DLD1 (cell line): ENCODE measurements around the gene ARHGAP26.
"Not testable (repeated sequence)": the region's sequence is repeated elsewhere in the genome, so short reads cannot be mapped to it uniquely, and the experiment has no call there.

Source experiments
- in situ Hi-C: cut with HindIII; loops from 2 replicates; pipeline ENCODE4 v1.10.0; 2017; ENCODE audit warnings: low sequenced_read_pairs

The ARHGAP26 gene

DNA sequence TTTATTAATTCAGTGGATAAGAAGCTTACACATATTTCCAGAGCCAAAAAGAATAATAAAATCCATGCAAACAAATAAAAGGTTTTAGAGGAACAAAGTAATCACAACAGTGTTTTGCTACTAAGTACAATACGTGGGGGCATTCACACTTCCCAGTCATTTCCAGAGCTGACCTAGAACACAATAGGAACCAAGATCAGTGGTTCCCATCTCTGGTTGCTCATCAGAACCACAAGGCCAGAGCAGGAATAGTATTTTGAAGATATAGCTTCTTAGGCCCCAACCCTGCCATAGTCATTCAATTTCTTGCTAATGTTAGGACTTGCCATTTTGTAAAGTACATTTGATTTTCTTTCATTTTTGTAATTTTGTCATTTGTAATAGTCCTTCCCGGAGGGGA lies 417.9 kb downstream of the ARHGAP26 start:
- in situ Hi-C loops = no loop called here

DNA sequence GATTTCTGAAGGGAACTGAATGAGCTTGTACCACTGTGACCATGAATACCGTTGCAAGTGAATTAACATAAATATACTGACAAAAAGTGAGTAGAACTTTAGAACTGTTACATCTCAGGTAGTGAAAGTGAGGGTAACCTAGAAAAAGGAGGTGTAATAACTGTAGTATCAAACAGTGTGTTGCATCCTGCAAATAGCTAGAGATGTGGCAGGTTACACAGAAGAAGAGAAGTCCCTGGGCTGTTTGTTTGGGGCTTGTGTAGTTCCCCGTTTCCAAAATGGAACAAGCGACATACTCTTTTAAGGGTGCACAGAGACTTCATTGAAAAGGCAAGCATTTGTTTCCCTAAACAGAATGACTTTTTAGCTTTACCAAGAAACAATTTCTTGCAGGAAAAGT lies 418.5 kb downstream of the ARHGAP26 start:
- in situ Hi-C loops = no loop called here

DNA sequence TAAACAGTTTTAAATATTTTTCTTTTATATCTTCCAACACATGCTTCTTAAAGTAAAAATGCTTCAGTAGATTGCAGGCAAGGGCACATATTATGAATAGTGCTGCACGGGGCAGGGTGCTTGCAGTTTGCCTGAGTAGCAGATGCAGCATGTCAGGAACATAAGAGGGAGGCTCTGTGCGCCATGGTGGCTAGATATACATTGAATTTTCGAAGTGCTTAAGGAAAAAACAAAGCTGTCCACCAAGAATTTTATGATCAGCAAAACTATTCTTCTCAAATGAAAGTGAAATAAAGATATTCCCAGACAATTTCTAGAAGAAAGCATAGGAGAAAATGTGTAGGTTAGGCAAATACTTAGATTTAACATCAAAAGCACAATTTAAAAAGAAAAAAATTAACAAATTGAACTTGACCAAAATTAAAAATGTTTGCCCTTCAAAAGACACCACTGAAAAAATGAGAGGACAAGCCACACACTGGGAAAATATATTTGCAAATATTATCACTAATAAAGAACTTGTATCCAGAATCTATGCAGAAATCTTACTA lies 420.2 kb downstream of the ARHGAP26 start:
- in situ Hi-C loops = no loop called here

DNA sequence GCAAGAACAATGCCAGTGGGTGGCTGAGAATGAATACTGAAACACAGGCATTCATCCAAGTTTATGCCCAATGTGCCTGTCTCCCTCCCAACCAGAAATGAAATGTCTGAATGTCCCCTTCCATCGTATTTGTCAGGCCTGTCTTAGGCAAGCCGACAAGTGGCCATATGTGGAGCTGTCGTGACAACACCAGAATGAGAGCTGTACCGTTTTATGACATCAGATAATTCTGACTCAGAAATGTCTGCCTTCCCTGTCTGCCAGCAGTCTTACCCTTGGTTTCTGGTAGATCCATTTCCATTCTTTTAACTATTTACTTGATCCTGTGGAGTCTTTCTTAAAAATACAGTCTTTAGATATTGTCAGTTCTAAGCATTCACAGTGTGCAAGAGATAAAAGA lies 421.5 kb downstream of the ARHGAP26 start:
- in situ Hi-C loops = no loop called here

DNA sequence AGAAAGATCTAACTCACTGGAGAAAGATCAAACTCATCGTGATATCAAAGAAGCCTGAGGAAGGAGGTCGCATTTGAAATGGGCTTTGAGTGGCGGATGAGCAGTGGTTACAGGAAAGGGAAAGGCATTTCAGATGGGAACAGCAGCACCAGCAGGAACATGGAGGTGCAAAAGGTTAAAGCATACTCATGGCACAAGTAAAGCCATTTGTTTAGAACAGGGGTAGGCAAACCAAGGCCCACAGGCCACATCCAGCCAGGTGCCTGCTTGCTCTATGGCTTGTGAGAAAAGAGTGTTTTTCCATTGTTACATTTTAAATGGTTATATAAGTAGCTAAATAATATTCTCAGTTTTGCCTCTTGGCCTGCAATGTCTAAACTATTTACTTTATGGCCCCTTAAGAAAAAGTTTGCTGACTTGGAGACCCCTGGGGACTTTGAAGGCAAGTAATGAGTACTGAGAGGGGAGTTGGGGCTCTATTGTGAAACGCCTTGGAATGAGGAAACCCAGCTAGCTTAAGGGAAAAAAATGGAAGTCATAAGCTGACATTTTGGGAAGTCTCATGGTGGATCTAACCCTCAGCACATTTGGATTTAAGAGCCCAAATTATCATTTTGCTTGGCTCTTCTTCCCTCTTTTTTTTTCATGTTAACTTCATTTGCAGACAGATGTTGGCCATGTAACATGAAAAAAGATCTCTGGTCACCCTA lies 422.2 kb downstream of the ARHGAP26 start:
- in situ Hi-C loops = no loop called here

DNA sequence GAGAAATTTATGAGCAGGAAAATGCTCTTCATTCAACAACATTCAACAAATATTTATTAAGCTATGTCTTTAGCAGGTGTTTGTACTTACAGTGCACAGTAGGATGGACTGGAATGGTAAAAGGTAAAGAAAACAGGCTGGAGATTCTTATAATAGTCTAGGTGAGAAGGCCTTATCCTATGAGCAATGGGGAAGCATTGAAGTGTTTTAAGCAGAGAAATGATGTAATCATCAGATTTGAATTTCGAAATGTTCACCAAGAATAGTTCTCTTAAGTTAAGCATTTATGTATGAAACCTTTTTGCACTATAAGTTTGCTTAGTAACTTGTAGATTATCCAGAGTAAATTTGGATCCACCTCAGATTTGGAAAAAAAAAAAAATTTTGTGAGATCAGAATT lies 424.0 kb downstream of the ARHGAP26 start:
- in situ Hi-C loops = no loop called here

DNA sequence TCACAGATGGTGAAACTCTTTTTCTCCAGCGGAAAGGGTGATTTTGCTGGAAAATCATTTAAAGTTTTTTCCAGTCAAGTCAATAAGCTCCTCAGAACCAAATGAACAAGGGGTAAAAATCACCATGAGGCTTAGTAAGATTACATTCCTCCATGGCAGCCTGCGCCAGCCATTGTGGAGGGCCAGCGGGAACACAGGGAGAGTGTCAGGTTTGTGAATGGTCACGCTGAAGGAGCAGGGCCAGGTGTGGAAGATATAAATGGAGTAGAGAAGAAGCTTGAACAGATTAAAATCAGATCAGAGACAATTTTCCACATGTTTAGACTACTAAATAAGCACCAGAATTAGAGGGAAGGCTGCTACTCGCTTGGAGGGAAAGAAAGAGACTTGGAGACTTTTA lies 424.5 kb downstream of the ARHGAP26 start:
- in situ Hi-C loops = no loop called here

DNA sequence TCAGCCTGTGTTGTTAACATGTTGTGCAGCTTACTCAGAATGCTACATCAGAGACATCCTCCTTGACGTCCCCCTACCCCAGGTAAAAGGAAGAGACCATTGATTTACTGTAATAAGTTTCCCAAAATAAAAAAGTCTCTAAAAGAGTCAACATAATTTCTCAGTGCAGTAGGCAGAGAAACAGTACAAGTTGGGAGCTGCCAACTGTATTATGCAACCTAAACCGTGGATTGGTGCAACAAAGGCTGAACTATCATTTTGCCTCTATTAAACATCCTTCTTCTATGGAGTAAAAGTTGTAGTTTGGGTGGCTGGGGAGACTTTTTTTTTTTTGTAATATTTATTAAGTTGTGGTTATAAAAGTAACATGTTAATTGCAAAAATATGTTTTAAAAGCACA lies 425.3 kb downstream of the ARHGAP26 start:
- in situ Hi-C loops = no loop called here

DNA sequence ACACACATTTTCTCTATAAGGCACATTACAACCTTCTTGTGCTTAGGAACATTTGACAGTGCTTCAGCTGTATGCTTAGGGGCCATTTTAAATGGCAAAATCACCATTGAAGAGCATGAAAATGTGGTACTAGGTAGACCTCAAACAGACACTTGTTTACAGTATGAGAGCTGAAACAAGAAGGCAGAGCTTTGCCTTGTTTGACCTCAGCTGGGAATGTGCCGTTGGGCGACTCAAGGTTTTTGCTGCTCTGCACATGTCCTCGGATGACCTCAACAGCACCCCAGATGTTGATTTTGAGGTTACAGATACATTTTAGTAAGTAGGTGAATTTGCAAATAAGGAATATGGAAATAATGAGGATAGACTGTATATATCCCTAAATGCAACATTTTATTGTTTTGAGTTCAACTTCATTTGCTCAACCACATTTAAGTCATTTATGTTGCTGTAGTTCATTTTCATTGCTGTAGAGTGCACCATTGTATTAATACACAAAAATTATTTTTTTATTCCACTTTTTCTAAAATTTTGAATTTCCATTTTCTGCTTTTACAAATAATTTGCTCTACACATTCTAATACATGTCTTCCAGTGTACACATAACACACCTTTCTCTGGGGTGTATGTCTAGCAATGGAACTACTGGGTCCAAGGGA lies 426.6 kb downstream of the ARHGAP26 start:
- in situ Hi-C loops = no loop called here

DNA sequence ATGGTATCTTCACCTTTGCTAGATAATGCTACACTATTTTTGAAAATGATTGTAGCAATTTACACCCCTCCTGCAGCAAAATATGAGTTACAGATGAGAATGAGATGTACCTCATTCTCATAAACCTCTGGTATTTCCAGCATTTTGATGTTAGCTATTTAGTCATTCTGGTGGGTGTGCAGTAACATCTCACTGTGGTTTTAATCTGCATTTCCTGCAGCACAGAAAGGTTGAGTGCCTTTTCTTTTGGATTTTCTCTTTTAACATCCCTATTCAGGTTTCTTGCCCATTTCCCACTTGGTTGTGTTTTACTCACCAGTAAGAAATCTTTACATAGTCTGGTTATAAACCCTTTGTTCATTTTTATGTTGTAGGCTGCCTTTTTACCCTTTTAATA lies 427.1 kb downstream of the ARHGAP26 start:
- in situ Hi-C loops = no loop called here

DNA sequence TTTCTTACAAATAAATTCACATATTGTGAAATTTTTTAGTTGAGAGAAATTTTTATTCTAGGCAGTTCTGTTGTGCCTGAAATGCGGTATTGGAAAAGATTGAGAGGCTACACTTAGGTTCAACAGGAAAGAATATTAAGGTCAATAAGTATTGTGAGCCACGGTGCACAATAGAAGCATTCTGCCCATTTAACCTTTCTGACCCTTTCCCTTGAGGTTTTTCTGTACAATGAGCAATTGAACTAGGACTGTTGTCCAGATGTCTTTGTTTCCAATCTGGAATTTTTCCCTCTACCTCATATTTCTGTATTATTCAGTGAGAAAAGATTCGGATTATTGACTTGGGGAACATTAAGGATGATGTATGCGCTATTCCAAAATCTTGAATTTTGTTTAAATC lies 428.2 kb downstream of the ARHGAP26 start:
- in situ Hi-C loops = no loop called here

DNA sequence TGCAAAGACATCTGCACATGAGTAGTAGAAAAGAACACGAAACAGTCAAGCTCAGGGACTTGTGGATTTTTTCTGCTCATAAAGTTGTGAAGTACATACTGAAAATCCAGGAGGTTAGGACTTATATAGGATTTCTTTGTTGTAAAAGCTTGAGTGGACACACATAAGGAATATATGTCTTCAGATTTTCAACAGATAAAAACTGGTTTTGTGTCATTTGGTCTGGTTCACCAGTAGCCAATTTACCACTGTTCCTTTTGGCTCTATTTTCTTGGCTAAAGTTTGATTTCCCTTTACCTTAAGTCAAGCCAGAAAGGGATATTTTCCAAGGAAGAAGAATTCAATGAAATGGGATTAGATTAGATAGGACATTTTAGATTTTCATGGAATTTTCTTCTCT lies 429.0 kb downstream of the ARHGAP26 start:
- in situ Hi-C loops = no loop called here

DNA sequence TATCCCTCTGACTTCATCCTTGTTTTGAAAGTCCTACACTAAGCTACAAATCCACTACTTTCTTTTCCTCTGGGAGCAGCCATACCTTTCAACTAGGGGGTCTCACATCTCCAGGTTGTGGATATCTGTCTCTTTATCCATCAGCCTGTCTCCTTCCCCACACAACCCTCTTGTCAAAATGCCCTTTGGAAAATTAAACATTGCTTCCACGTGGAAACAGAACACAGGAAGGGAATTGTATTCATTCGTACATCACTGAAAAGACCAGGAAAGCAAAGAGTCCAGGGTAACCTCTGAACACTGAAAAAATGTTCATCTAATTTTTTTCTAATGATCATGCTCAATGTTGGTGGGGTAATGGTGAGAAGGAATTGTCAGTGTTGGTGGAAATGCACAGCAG lies 429.7 kb downstream of the ARHGAP26 start:
- in situ Hi-C loops = no loop called here

DNA sequence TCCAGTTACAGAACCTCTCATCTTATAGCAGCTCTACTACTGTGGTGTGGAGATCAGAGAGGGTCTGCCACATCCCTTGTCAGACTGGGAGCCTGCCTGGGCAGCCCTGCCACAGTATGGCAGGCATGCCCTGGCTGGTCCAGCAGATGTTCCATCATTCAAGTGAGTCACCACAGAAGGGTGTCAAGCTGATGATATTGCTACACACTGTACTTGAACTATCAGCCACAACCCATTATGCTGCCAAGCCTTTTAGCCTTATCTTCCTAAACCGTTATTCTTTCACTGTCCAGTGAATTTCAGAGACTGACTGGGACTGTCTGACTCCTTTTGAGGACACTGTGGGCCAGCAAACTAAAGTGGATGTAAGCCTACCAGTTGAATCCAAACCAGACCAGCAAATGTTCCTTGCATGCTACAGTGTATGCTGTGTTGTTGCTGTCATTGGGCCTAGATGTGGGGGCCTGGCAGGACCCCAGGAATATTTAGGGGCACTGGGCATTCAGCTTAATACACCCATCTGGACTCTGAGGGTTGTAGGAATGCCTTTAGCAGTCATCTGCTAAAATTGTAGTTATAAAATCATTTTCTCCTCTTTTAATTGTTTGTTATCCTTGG lies 430.7 kb downstream of the ARHGAP26 start:
- in situ Hi-C loops = no loop called here

DNA sequence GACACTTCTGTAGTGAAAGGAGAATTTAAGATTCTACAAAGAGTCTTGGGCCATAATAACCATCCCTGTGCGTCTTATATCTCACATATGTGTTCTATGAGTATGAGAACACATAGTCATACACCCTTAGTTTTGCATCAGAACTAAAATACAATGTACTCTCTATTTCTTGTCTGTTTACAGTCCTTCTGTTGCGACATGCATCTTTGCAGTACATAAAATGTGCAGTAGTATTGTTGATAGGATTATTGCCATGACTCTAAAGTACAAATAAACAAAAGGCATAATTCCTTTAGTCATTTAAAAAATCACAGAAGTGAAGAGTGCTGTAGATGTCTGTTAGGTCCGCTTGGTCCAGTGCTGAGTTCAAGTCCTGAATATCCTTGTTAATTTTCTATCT lies 431.4 kb downstream of the ARHGAP26 start:
- in situ Hi-C loops = no loop called here

DNA sequence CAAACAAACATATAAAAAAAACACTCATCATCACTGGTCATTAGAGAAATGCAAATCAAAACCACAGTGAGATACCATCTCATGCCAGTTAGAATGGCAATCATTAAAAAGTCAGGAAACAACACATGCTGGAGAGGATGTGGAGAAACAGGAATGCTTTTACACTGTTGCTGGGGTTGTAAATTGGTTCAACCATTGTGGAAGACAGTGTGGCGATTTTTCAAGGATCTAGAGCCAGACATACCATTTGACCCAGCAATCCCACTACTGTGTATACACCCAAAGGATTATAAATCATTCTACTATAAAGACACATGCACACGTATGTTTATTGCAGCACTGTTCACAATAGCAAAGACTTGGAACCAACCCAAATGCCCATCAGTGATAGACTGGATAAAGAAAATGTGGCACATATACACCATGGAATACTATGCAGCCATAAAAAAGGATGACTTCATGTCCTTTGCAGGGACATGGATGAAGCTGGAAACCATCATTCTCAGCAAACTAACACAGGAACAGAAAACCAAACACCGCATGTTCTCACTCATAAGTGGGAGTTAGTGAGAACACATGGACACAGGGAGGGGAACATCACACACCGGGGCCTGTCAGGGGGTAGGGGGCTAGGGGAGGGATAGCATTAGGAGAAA lies 433.3 kb downstream of the ARHGAP26 start:
- in situ Hi-C loops = not testable (repeated sequence)

DNA sequence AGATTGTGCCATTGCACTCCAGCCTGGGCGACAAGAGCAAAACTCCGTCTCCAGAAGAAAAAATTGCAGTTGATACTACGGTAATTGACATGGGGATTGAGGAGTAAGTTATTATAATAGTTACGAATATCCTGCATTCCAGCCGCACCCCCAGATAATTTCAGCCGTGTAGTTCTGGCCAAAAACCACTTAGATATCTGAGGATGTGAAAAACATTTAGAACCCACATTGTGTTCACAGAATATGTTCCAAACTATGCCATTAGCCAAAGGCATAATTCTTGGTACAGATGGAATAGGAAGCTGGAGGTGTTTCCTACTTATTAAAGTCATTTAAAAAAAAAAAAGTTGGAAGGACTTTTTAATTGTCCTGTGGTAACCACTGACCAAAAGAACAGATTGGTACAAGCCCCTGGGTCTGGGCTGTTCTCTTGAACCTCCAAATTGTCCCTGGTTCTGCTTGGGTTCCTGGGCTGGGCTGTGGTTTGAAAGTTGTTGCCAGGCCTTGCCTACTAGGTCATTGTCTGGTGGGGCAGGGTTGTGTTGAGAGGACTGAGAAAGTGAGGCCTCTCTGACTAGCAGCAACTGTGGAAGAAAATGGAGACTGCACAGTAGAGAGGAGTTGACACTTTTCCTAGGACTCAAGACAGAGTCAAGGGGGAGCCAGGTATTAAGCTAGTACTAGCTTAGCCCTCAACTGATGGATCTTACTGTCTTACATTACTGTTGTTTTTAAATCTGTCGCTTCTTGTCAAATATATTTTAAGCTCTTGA lies 434.5 kb downstream of the ARHGAP26 start:
- in situ Hi-C loops = loop anchor here (5.0 kb wide), 1 partner anchor 57 kb away; no protein-coding TSS in a partner anchor

DNA sequence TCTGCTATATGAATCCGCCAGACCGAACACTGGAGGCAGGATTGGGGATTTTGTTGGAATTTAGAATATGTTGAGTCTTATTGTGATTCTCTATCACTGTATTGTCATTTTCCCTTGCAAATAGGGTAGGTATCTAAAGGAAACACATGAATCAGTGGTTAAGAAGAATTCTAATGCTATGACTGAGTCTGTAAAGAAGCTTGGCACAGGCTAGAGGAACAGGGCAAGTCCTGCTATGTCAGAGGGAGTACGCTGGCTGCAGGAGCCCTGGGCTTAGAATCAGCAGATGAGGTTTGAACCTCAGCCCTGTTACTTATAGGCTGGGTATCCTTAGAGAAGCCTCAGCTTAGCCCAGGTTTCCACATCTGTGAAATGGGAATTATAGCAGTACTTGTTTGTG lies 435.2 kb downstream of the ARHGAP26 start:
- in situ Hi-C loops = loop anchor here (5.0 kb wide), 1 partner anchor 58 kb away; no protein-coding TSS in a partner anchor

DNA sequence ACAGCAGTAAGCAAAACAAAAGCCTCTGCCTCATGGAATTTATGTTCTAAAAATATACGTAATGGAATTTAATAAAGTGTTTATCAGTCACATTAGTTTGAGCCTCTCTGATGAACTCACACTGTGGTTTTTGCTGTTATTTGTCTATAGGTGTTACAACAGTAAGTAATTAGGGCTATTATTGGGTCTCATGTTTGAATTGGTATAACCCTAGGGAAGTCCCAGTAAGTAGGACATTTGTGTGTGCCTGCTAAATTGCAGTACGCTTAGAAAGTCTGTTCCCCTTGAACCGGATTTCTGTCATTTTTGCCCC lies 435.7 kb downstream of the ARHGAP26 start:
- in situ Hi-C loops = loop anchor here (5.0 kb wide), 1 partner anchor 59 kb away; no protein-coding TSS in a partner anchor

DNA sequence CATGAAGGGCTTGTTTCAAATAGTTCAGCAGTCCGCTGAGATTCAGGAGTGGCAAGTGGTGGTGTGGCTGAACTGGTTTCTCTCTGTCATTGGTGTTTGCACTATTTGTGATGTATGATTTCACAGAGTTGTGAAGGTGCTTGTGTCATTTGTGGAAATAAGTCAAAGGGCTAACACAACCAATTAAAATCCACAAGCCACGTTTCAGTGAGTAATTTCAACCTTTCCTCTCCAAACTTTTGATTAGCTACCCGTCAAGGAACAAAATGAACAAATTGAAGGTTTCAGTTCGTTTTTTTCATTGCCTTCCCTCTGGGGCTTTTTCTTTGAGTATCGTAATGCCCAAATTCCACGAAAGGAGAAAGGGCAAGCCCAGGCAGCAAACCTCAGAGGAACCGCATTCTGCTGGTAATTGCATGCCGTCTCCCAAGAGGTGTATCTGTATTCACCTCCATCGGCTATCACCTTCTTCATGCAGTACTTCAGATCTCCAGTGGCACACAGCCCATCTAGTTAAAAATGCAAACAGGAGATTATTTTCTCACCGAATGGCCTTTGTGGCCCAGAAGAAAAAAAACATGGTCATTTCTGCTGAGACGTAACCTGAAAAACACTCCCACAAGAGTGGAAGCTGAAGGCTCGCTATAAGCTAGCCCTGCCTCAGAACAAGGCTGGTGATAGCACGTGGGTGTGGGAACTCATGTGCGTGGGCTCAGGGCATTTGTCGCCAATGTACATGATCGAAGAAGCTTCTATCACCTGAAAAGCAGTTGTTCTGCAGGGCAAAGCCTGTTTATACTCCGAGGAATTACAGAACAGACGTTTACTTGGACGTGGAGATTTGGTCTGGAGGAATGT lies 436.2 kb downstream of the ARHGAP26 start:
- in situ Hi-C loops = loop anchor here (5.0 kb wide), 1 partner anchor 59 kb away; no protein-coding TSS in a partner anchor
